GM18520 (cell line): Measurements from ENCODE around the gene MAP3K9.
"Not testable (repeated sequence)": the region's sequence is repeated elsewhere in the genome, so short reads cannot be mapped to it uniquely, and the experiment has no call there.

Experiments
- ATAC-seq: cut with Tn5 transposase; IDR thresholded peaks from one replicate; pipeline ENCODE4 v1.9.1; 2021; ENCODE audit not compliant: unreplicated experiment

Gene MAP3K9

GRCh38 chr14:70726651-70727375, 82.5 kb downstream of the MAP3K9 start:
- no peak for ATAC-seq

- no peak for ATAC-seq
These were observed 84.4 kb downstream of the MAP3K9 start for GRCh38 chr14:70724944-70725343.

- no peak for ATAC-seq
These were observed 85.2 kb downstream of the MAP3K9 start for GRCh38 chr14:70724110-70724509.

GRCh38 chr14:70723276-70723675, 86.0 kb downstream of the MAP3K9 start:
- no peak for ATAC-seq

GRCh38 chr14:70722418-70722817, 86.9 kb downstream of the MAP3K9 start:
- no peak for ATAC-seq

- no peak for ATAC-seq
These were observed 87.8 kb downstream of the MAP3K9 start for GRCh38 chr14:70721542-70721941.

- ATAC-seq = no peak
These were observed 90.8 kb downstream of the MAP3K9 start for GRCh38 chr14:70718383-70719118.

- ATAC-seq = no peak
These were observed 92.4 kb downstream of the MAP3K9 start for GRCh38 chr14:70716958-70717357.

GRCh38 chr14:70716483-70716882, 92.8 kb downstream of the MAP3K9 start:
- ATAC-seq = no peak

- ATAC-seq = no peak
These were observed 95.2 kb downstream of the MAP3K9 start for GRCh38 chr14:70714055-70714550.

GRCh38 chr14:70713511-70713916, 95.8 kb downstream of the MAP3K9 start:
- ATAC-seq = no peak

GRCh38 chr14:70713096-70713495, 96.2 kb downstream of the MAP3K9 start:
- no peak for ATAC-seq

GRCh38 chr14:70711451-70711850, 97.9 kb downstream of the MAP3K9 start:
- ATAC-seq = no peak

GRCh38 chr14:70709726-70710382, 99.5 kb downstream of the MAP3K9 start:
- ATAC-seq = no peak

- no peak for ATAC-seq
These were observed 100.4 kb downstream of the MAP3K9 start for GRCh38 chr14:70708717-70709570.

GRCh38 chr14:70707138-70708038, 101.9 kb downstream of the MAP3K9 start:
- ATAC-seq = peak; percentile 61

- ATAC-seq = no peak
These were observed 103.1 kb downstream of the MAP3K9 start for GRCh38 chr14:70706177-70706576.

- ATAC-seq = no peak
These were observed 104.4 kb downstream of the MAP3K9 start for GRCh38 chr14:70704960-70705359.

GRCh38 chr14:70703621-70704168, 105.6 kb downstream of the MAP3K9 start:
- not testable (repeated sequence) for ATAC-seq
